GM12891 (cell line): ENCODE results near the gene EXO1.

Source experiments
- POLR2A ChIP-seq: IDR thresholded peaks from 2 replicates; pipeline ENCODE4 v1.6.1; 2011; ENCODE audit warnings: low read depth, low read length, control low read depth
- POLR2AphosphoS5 ChIP-seq: IDR thresholded peaks from 2 replicates; pipeline ENCODE4 v1.6.1; 2011; ENCODE audit warnings: low read depth, low read length, control low read depth
- TAF1 ChIP-seq: IDR thresholded peaks from 2 replicates; pipeline ENCODE4 v1.6.1; 2011; ENCODE audit warnings: low read depth, low read length, control low read depth

- TF ChIP-seq POLR2A (no peak), TAF1 (no peak), POLR2AphosphoS5 (no peak)
These were observed 43.3 kb downstream of the EXO1 start for GRCh38 chr1:241891296-241891695.
